ENCODE data around the gene GRPEL2. TPM values are rescaled to one million over a fixed set of nuclear protein-coding genes. Genes with fewer than 3 reads are reported as not detected.
A peak's percentile ranks its signal among the peaks of the same experiment; 100 is the strongest.

The GRPEL2 gene
- total RNA-seq, 1 experiment from 2014 or later: 47.3 TPM

- Histone ChIP-seq H3K4me2 (ENCODE audit: insufficient read depth, insufficient read length, low read length) (no peak overlapping the region), H4K5ac (ENCODE audit: insufficient read length, low read depth, low read length) (no peak overlapping the region), H3T11ph (ENCODE audit: low read length) (no peak overlapping the region), H4K8ac (replicated peaks; ENCODE audit: insufficient read length, low read depth, low read length) (no peak overlapping the region), H3K18ac (ENCODE audit: insufficient read length, low read depth, low read length) (no peak overlapping the region), H3K27me3 (ENCODE audit: insufficient read depth, low read length) (no peaks in the 10 kb centered on the region), H3K9me3 (ENCODE audit: control insufficient read depth, low read depth, low read length) (no peaks in the 10 kb centered on the region), H4K91ac (ENCODE audit: insufficient read length, low read depth, low read length) (no peak overlapping the region), H3K4ac (ENCODE audit: low read depth, low read length) (no peak overlapping the region), H3K56ac (ENCODE audit: insufficient read length, low read depth, low read length) (no peak overlapping the region), H3K79me1 (ENCODE audit: insufficient read depth, low read depth, low read length, poor library complexity, severe bottlenecking) (no peaks in the 10 kb centered on the region), H2BK20ac (ENCODE audit: low read depth, low read length, poor library complexity, severe bottlenecking) (no peak overlapping the region), H2BK120ac (ENCODE audit: low read depth, low read length, poor library complexity, severe bottlenecking) (no peak overlapping the region), H3K4me1 (ENCODE audit: insufficient read depth, low read length) (no peaks in the 10 kb centered on the region), H2BK15ac (ENCODE audit: low read depth, low read length) (no peak overlapping the region), H3K23me2 (ENCODE audit: insufficient read length, low read depth, low read length, poor library complexity, severe bottlenecking) (no peaks in the 10 kb centered on the region), H3K14ac (ENCODE audit: insufficient read depth, low read length) (no peak overlapping the region), H3K23ac (ENCODE audit: insufficient read length, low read depth, low read length) (no peak overlapping the region), H2BK12ac (ENCODE audit: insufficient read length, low read depth, low read length) (no peak overlapping the region), H3K9ac (ENCODE audit: extremely low read depth, insufficient read length, low read length) (no peak overlapping the region), H3K27ac (ENCODE audit: insufficient read length, low read depth, low read length) (no peak overlapping the region), H2AFZ (ENCODE audit: low read length) (no peak overlapping the region), H3K79me2 (ENCODE audit: insufficient read depth, low read length) (no peaks in the 10 kb centered on the region), H4K20me1 (ENCODE audit: control insufficient read depth, insufficient read depth, insufficient read length) (no peaks in the 10 kb centered on the region), H2BK5ac (ENCODE audit: insufficient read length, low read length) (no peak overlapping the region), H2AK5ac (ENCODE audit: insufficient read length, low read length) (no peak overlapping the region)
- TF ChIP-seq, protein P1, sequence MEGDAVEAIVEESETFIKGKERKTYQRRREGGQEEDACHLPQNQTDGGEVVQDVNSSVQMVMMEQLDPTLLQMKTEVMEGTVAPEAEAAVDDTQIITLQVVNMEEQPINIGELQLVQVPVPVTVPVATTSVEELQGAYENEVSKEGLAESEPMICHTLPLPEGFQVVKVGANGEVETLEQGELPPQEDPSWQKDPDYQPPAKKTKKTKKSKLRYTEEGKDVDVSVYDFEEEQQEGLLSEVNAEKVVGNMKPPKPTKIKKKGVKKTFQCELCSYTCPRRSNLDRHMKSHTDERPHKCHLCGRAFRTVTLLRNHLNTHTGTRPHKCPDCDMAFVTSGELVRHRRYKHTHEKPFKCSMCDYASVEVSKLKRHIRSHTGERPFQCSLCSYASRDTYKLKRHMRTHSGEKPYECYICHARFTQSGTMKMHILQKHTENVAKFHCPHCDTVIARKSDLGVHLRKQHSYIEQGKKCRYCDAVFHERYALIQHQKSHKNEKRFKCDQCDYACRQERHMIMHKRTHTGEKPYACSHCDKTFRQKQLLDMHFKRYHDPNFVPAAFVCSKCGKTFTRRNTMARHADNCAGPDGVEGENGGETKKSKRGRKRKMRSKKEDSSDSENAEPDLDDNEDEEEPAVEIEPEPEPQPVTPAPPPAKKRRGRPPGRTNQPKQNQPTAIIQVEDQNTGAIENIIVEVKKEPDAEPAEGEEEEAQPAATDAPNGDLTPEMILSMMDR (conservative IDR thresholded peaks at IDR 0.05): peak; percentile 86
- Mint-ChIP-seq H3K4me1 (peaks cover 19 to 25% of the 10 kb centered on the region in 2 experiments), H3K4me3 (no peak overlapping the region; a peak in 1 of 5 replicates), H3K9me3 (no peaks in the 10 kb centered on the region), H3K36me3 (ENCODE audit: insufficient read depth in 1 of 3, low read depth in 3 of 3) (peaks cover 0 to 13% (median 0%) of the 10 kb centered on the region in 3 experiments; a peak in 5 of 7 replicates), H3K27ac (peak overlapping the region in 1 of 3 experiments; percentile 49; a peak in 1 of 7 replicates), H3K27me3 (ENCODE audit: low read depth) (no peaks in the 10 kb centered on the region)
- WGBS (ENCODE audit: extremely low coverage, insufficient read length, low lambda C conversion rate): no CpG with 5 or more reads among the region's 12 CpGs
- DNase-seq: peak; percentile 85
These were observed 26.1 kb downstream of the GRPEL2 start for GRCh38 chr5:149371296-149371962.

Data from H9 (cell line).